ENCODE results near the gene C10orf53.

The C10orf53 gene

DNA sequence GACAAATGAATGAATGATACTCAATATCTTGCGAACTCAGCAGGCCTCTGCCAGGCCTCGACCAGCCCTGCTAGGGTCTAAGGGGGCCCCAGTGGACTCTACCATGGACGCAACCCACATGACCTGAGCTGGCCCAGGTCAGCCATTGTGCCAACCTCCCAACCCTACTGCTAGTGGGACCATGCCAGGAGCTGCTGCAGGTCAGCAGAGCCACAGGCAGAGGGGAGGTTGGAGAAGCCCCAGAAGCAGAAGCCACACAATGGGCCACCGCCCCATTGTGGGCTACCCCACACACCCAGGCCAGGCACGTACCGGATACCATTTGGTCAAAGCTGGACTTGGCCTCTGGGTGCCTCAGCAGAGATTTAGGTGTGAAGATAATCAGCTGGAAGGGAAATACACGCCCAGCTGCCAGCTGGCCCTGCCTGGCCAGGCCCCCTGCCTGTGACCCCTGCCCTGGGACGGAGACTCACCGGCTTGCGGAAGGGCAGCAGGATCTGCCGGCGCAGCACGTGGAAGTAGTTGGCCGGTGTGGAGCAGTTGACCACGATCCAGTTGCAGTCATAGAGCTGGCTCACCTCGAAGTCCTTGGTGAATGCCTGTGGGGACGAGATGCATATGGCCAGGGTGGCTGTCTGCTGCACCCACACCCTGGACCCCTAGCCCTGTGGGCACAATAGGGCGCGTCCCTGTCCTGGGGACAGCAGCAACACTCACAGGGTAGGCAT, 58.2 kb downstream of the C10orf53 start:
- no peak for DNase-seq (ENCODE audit: low read depth)

GRCh38 chr10:49738616-49739360, 59.3 kb downstream of the C10orf53 start:
- no peak for DNase-seq (ENCODE audit: low read depth)

- no peak for DNase-seq (ENCODE audit: low read depth)
Measured at GRCh38 chr10:49739426-49739825, 60.0 kb downstream of the C10orf53 start.

- DNase-seq (ENCODE audit: low read depth): no peak
Measured at GRCh38 chr10:49740346-49741107, 61.1 kb downstream of the C10orf53 start.

DNA sequence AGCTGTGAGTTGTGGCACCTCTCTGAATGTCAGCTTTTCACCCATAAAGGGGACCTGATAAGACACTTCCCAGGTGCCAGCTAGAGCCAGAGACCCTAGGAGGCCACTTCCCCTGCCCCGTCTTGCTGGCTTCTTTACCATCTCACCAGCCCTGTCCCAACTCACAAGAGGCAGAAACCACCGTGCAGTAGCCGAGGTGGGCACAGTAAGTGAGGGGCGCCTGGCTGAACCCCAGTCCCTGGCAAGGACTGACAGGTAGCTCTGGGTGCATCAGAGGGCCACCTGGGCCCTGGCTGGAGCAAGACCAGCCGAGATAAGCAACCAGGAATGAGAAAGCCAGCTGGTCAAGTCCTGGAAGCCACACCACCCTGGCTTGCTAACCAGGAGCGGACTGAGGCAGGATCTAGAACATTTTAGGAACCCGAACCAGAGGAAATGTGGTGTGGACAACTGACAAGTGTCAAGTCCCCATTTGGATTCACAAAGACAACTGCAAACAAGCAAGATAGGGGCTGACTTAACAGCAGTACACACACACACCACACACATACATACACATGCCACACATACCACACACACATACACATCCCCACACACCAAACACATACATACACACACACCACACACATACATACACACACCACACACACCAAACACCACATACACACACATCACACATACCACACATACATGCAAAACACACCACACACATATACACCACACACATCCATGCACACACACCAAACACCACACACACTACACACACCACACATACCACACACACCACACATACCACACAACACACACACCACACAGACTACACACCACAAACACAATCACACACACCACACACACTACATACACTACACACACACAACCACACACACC, 61.9 kb downstream of the C10orf53 start:
- no peak for DNase-seq (ENCODE audit: low read depth)

GRCh38 chr10:49742683-49743463, 63.4 kb downstream of the C10orf53 start:
- no peak for DNase-seq (ENCODE audit: low read depth)

DNA sequence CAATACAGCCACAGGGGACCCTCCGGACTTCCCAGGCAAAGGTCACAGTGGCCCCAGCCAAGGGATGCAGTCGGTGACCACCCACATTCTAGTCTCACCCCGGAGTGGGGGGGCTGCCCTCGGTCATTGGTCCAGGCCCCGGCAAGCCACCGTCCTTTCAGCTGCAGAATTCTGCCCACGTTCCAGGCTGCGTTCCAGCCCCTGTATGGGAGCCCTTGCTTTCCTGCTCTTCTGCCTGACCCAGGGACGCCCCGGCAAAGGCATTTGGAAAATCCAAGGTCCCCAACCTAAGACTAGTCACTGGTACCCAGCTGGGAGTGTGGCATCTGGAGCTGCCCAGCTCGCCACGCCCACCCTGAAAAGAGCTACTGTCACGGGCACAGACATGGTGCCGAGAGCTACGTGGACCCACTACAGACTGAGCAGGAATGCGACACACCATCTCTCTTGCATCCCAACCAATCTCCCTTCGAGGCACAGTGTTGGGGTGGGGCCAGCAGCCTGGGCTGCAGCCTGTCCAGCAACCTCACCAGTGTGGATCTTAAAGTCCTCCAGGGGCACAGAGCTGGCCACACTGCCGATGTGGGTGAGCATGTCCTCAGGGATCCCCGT, 64.1 kb downstream of the C10orf53 start:
- no peak for DNase-seq (ENCODE audit: low read depth)

DNA sequence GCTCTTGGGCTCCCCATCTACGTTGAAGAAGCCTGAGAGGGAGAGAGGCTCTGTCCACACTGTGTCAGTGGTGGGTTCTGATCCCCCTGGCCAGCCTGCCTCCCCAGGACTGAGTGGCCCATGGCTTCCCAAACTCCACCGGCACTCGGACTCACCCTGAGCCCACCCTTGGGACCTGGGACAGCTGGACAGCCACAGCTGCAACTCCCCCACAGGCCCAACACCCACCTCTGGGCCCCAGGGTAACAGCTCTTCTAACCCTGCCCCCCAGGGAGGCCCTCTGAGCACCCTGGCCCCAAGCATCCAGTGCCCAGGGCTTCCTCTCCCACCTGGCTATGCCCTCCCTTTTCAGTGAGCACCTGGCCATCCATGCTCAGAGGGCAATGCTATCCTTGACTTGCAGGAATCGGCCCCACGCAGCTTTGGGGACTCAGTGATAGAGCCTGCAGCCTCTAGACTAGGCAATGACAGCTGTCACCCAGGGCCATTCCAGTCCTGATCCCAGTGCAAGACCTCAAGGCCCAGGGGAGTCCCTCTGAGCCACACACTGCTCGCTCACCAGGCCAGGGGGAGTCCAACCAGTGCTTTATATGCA, 64.7 kb downstream of the C10orf53 start:
- DNase-seq (ENCODE audit: low read depth): no peak

DNA sequence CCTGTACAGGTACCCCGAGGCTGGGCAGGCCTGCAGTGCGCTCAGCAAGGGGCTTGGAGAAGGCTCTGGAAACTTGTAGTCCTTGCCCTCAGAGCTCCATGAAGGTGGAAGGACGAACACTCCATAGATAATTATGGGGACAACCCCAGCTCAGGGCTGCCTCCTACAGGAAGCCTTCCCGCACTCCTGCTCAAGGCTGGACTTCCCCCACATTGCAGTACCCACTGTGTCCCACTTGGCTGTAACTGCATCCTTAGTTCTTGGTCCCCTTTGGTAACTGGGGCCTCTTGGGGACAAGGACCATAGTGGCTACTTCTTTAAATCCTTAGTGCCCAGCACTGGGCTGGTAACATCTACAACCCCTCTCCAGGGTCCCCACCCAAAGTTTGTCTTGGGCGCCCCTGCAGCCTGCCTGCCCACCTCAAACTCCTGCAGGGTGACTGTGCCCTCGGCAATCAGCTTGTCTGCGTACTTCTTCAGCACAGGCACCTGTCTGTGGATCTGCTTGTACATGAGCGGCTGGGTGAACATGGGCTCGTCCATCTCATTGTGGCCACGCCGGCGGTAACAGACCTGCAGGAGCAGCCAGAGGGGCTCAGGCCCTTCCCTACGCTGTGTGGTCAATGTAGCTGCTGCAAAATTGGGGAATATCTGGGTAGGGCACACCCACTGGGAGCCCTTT, 65.6 kb downstream of the C10orf53 start:
- DNase-seq (ENCODE audit: low read depth): no peak

DNA sequence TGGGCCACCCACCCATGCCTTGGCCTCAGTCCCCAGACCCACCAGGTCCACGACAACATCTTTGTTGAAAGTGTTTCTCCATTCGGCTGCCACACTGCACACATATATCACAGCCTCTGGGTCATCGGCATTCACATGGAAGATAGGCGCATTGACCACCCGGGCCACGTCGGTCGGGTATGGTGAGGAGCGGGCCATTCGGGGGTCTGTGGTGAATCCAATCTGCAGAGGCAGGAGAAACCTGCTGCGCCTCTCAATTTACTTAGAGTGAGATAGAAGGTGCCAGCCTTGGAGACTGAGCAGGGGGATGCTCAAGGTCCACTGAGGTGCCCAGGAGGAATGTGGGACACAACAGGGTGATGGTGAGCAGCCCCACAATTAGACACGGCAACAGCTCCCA, 66.3 kb downstream of the C10orf53 start:
- no peak for DNase-seq (ENCODE audit: low read depth)

DNA sequence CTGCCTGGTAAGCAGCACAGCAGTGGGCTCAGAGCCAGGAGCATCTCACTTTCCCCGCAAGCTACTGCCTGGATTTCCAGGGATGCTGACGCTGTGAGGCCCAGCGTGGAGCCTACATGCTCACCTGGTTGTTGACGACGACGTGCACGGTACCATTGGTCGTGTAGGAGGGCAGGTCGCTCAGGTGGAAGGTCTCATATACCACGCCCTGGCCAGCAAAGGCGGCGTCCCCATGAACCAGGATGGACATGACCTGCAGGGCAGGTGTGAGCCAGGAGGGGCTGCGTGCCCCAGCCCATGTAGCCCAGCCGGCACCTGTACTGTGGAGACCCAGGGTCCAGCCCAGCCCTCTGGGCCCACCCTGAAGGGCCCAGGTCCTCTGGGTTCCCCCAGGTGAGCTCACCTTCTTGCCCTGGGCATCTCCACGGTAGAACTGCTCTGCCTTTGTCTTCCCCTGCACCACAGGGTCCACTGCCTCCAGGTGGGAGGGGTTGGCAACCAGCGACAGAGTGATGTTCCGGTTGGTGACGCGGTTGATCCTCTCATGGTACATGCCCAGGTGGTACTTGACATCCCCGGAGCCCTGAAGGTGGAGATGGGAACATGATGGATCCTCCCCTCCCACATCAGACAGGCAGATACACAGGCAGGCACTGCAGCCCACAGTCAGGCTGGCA, 67.3 kb downstream of the C10orf53 start:
- no peak for DNase-seq (ENCODE audit: low read depth)
